ENCODE results near the gene TESPA1.

DNA sequence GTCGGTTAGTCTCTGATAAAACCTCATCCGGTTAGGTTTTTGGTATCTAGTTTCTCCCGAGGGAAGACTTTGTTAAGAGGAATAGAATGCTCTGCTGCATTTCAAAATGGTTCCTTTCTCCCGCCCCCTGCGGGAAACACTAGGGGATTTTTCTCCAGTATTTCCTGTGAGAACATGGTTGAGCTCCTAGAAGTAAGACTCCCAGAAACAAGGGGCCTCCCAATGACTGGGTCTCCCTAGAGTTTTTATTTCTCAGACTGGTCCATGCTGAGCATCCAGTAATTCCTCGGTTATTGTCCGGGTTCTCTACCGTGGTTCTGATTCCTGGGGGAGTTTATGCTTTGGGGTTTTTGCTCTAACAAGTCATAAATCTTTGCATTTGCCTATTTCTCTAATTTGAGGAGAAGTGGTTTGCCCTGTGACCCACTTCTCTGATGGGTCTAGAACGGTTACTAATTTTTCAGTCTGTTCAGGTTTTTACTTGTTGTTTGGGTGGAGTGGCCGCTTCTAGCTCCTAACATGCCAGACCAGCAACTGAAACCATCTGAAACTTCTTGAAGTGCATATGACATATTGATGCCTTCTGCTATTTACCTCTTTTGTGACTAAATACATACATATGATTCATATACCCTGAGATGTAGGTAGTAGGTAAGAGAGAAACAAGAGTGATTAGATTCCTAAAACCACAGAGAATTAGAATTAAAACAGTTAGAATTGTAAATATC lies 25.1 kb downstream of the TESPA1 start:
- TF ChIP-seq, protein P1, sequence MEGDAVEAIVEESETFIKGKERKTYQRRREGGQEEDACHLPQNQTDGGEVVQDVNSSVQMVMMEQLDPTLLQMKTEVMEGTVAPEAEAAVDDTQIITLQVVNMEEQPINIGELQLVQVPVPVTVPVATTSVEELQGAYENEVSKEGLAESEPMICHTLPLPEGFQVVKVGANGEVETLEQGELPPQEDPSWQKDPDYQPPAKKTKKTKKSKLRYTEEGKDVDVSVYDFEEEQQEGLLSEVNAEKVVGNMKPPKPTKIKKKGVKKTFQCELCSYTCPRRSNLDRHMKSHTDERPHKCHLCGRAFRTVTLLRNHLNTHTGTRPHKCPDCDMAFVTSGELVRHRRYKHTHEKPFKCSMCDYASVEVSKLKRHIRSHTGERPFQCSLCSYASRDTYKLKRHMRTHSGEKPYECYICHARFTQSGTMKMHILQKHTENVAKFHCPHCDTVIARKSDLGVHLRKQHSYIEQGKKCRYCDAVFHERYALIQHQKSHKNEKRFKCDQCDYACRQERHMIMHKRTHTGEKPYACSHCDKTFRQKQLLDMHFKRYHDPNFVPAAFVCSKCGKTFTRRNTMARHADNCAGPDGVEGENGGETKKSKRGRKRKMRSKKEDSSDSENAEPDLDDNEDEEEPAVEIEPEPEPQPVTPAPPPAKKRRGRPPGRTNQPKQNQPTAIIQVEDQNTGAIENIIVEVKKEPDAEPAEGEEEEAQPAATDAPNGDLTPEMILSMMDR (tag by site-specific recombination; IDR thresholded peaks at IDR 0.05): no peak
- TF ChIP-seq, protein P2, sequence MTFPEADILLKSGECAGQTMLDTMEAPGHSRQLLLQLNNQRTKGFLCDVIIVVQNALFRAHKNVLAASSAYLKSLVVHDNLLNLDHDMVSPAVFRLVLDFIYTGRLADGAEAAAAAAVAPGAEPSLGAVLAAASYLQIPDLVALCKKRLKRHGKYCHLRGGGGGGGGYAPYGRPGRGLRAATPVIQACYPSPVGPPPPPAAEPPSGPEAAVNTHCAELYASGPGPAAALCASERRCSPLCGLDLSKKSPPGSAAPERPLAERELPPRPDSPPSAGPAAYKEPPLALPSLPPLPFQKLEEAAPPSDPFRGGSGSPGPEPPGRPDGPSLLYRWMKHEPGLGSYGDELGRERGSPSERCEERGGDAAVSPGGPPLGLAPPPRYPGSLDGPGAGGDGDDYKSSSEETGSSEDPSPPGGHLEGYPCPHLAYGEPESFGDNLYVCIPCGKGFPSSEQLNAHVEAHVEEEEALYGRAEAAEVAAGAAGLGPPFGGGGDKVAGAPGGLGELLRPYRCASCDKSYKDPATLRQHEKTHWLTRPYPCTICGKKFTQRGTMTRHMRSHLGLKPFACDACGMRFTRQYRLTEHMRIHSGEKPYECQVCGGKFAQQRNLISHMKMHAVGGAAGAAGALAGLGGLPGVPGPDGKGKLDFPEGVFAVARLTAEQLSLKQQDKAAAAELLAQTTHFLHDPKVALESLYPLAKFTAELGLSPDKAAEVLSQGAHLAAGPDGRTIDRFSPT (tag by site-specific recombination; IDR thresholded peaks at IDR 0.05): no peak
- no peak for TF ChIP-seq ZNF48 (tag by site-specific recombination; IDR thresholded peaks at IDR 0.05)
- TF ChIP-seq, protein P3, sequence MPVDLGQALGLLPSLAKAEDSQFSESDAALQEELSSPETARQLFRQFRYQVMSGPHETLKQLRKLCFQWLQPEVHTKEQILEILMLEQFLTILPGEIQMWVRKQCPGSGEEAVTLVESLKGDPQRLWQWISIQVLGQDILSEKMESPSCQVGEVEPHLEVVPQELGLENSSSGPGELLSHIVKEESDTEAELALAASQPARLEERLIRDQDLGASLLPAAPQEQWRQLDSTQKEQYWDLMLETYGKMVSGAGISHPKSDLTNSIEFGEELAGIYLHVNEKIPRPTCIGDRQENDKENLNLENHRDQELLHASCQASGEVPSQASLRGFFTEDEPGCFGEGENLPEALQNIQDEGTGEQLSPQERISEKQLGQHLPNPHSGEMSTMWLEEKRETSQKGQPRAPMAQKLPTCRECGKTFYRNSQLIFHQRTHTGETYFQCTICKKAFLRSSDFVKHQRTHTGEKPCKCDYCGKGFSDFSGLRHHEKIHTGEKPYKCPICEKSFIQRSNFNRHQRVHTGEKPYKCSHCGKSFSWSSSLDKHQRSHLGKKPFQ (tag by site-specific recombination; IDR thresholded peaks at IDR 0.05): no peak
- TF ChIP-seq, protein P4, sequence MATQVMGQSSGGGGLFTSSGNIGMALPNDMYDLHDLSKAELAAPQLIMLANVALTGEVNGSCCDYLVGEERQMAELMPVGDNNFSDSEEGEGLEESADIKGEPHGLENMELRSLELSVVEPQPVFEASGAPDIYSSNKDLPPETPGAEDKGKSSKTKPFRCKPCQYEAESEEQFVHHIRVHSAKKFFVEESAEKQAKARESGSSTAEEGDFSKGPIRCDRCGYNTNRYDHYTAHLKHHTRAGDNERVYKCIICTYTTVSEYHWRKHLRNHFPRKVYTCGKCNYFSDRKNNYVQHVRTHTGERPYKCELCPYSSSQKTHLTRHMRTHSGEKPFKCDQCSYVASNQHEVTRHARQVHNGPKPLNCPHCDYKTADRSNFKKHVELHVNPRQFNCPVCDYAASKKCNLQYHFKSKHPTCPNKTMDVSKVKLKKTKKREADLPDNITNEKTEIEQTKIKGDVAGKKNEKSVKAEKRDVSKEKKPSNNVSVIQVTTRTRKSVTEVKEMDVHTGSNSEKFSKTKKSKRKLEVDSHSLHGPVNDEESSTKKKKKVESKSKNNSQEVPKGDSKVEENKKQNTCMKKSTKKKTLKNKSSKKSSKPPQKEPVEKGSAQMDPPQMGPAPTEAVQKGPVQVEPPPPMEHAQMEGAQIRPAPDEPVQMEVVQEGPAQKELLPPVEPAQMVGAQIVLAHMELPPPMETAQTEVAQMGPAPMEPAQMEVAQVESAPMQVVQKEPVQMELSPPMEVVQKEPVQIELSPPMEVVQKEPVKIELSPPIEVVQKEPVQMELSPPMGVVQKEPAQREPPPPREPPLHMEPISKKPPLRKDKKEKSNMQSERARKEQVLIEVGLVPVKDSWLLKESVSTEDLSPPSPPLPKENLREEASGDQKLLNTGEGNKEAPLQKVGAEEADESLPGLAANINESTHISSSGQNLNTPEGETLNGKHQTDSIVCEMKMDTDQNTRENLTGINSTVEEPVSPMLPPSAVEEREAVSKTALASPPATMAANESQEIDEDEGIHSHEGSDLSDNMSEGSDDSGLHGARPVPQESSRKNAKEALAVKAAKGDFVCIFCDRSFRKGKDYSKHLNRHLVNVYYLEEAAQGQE (tag by site-specific recombination; IDR thresholded peaks at IDR 0.05): no peak
- TF ChIP-seq ZNF549 (tag by site-specific recombination; IDR thresholded peaks at IDR 0.05): no peak
